Endodermal cell (in vitro differentiated cells): ENCODE results near the gene DOCK4. TPM values are rescaled to one million over a fixed set of nuclear protein-coding genes. Genes with fewer than 3 reads are reported as not detected.

Experiments
- DNase-seq: peaks from one replicate; pipeline ENCODE4 v3.0.0-alpha.2; 2017
- H3K27ac ChIP-seq: 2 replicates; pipeline ENCODE4 v1.5.1; 2013; ENCODE audit warnings: mild to moderate bottlenecking, low read depth, low read length, moderate library complexity
- H3K27me3 ChIP-seq: 2 replicates; pipeline ENCODE4 v1.6.1; 2013; ENCODE audit warnings: mild to moderate bottlenecking, low read length, moderate library complexity; ENCODE audit not compliant: insufficient read depth, control insufficient read depth, poor library complexity, severe bottlenecking
- H3K36me3 ChIP-seq: 2 replicates; pipeline ENCODE4 v1.7.0; 2013; ENCODE audit warnings: mild to moderate bottlenecking, low read length, moderate library complexity; ENCODE audit not compliant: control insufficient read depth, insufficient read depth
- H3K4me1 ChIP-seq: one replicate; pipeline ENCODE4 v1.7.0; 2013; ENCODE audit warnings: low read length; ENCODE audit not compliant: control insufficient read depth, insufficient read depth
- H3K4me3 ChIP-seq: 2 replicates; pipeline ENCODE4 v1.5.1; 2013; ENCODE audit warnings: mild to moderate bottlenecking, low read length, moderate library complexity
- H3K9ac ChIP-seq: 2 replicates; pipeline ENCODE4 v1.6.1; 2013; ENCODE audit warnings: mild to moderate bottlenecking, low read length, moderate library complexity; ENCODE audit not compliant: poor library complexity, severe bottlenecking; ENCODE audit errors: extremely low read depth
- H3K9me3 ChIP-seq: 2 replicates; pipeline ENCODE4 v1.6.1; 2013; ENCODE audit warnings: mild to moderate bottlenecking, low read length, moderate library complexity; ENCODE audit not compliant: control insufficient read depth
- H3K27ac Mint-ChIP-seq: 2 replicates; pipeline ENCODE4 v1.8.0; 2020; ENCODE audit warnings: mixed read lengths
- H3K27me3 Mint-ChIP-seq: 2 replicates; pipeline ENCODE4 v1.8.0; 2021; ENCODE audit warnings: mild to moderate bottlenecking, mixed read lengths; ENCODE audit not compliant: insufficient read depth
- H3K36me3 Mint-ChIP-seq: 2 replicates; pipeline ENCODE4 v1.8.0; 2020; ENCODE audit warnings: low read depth, mixed read lengths
- H3K4me1 Mint-ChIP-seq: 2 replicates; pipeline ENCODE4 v1.8.0; 2020; ENCODE audit warnings: mixed read lengths
- H3K4me3 Mint-ChIP-seq: 2 replicates; pipeline ENCODE4 v1.8.0; 2020; ENCODE audit warnings: mild to moderate bottlenecking, moderate library complexity, mixed read lengths
- H3K9me3 Mint-ChIP-seq: 2 replicates; pipeline ENCODE4 v1.8.0; 2020; ENCODE audit warnings: mild to moderate bottlenecking, mixed read lengths
- WGBS, 2 experiments: methylation state at CpG; one replicate each; pipeline versions ENCODE4 v1.1.5 to v1.1.7; 2013; ENCODE audit warnings: missing lambda C conversion rate in 2 of 2, mixed read lengths in 1 of 2; ENCODE audit not compliant: insufficient coverage in 1 of 2, insufficient read length in 1 of 2; 5-methylcytosine and 5-hydroxymethylcytosine counted together
- total RNA-seq, 2 donors: library from RNA; stranded (reverse); fragmentation: NEBNext Ultra II Directional in 1 of 2; extraction: Animal tissue kit (Norgen Biotek cat#: 25700) in 1 of 2; gene quantifications; 2 replicates in 1 of 2; 3 replicates in 1 of 2; pipeline ENCODE4 v1.2.1, GENCODE V29; 2021
- TF ChIP-seq, protein P1 (sequence below): fragments of 200-600 bp; sonication (generic); conservative IDR thresholded peaks from 2 replicates; pipeline ENCODE4 v1.5.0; 2021; ENCODE audit warnings: antibody characterized with exemption, mild to moderate bottlenecking

DOCK4 gene
- total RNA-seq, 2 donors from 2014 or later: 11.2 to 15.3 TPM

DNA sequence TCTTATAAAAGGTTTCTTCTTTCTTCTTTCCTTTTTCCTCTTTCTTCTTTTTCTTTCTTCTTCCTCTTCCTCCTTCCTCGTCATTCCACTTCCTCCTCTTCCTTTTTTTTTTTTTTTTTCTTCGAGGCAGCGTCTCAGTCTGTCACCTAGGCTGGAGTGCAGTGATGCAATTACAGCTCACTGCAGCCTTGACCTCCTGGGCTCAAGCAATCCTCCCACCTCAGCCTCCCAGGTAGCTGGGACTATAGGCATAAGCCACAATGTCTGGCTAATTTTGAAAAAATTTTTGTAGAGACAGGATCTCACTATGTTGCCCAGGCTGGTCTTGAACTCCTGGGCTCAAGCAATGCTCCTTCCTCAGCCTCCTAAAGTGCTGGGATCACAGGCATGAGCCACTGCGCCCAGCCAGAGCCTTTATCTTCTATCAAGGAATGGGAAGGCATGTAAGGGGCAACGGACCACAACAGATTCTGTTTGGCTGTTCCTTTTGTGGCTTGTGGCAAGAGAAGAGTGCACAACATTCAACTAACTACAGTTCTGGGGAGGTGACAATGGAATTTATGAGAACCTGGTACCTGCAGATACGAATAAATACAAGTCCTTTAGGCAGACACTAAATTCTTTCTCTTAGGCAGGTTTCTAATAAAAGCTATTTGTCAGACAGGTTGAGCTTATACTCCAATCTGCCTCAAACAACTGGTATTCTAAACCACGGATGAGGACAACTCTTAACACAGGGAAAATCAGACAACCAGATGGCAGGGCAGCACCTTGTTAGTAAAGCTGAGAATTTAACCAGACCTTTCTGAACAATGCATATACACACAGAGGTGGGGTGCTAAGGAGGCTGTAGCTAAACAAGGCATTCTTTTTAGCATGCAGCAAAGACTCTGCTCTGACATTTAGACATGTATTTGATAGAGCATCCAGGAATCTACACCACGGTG is 100.3 kb downstream of the DOCK4 start:
- no peak overlapping the region for H3K27ac Mint-ChIP-seq
- H3K27me3 Mint-ChIP-seq: no peaks in the 10 kb centered on the region
- H3K9me3 Mint-ChIP-seq: no peaks in the 10 kb centered on the region
- H3K9ac ChIP-seq: no peak overlapping the region
- no peaks in the 10 kb centered on the region for H3K36me3 ChIP-seq
- 85 to 96% methylated on average over 5 to 8 of the region's 8 CpGs for WGBS, 2 experiments
- no peak overlapping the region for H3K4me3 ChIP-seq
- TF ChIP-seq, protein P1, sequence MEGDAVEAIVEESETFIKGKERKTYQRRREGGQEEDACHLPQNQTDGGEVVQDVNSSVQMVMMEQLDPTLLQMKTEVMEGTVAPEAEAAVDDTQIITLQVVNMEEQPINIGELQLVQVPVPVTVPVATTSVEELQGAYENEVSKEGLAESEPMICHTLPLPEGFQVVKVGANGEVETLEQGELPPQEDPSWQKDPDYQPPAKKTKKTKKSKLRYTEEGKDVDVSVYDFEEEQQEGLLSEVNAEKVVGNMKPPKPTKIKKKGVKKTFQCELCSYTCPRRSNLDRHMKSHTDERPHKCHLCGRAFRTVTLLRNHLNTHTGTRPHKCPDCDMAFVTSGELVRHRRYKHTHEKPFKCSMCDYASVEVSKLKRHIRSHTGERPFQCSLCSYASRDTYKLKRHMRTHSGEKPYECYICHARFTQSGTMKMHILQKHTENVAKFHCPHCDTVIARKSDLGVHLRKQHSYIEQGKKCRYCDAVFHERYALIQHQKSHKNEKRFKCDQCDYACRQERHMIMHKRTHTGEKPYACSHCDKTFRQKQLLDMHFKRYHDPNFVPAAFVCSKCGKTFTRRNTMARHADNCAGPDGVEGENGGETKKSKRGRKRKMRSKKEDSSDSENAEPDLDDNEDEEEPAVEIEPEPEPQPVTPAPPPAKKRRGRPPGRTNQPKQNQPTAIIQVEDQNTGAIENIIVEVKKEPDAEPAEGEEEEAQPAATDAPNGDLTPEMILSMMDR: no peak
- DNase-seq: no peak
- H3K27ac ChIP-seq: no peak overlapping the region
- no peaks in the 10 kb centered on the region for H3K27me3 ChIP-seq
- H3K4me1 Mint-ChIP-seq: peaks cover 2% of the 10 kb centered on the region
- no peaks in the 10 kb centered on the region for H3K4me1 ChIP-seq
- H3K4me3 Mint-ChIP-seq: no peak overlapping the region
- no peaks in the 10 kb centered on the region for H3K36me3 Mint-ChIP-seq
- no peaks in the 10 kb centered on the region for H3K9me3 ChIP-seq

DNA sequence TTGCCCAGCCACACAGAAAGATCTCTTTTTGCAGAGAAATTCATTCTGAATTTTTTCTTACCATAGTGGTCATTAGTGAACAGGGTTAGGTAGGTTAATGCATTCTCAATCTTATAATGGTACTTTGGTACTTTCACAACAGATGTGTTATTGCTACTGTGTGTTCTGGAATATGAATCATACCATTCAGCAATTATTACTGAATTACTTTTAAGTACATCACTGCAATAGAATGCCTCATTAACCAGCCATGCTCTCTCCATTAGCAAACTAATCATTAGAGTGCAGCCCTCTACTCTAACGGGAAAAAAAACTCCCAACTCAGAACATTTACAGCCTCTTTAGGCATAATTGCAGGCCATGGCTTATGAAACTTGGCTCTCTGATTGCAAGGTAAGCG is 102.1 kb downstream of the DOCK4 start:
- 82 to 100% methylated on average over 2 of the region's 2 CpGs for WGBS, 2 experiments
- Histone ChIP-seq H3K9me3 (no peaks in the 10 kb centered on the region), H3K4me1 (no peaks in the 10 kb centered on the region), H3K9ac (no peak overlapping the region), H3K36me3 (no peaks in the 10 kb centered on the region), H3K27me3 (no peaks in the 10 kb centered on the region), H3K27ac (no peak overlapping the region), H3K4me3 (no peak overlapping the region)
- Mint-ChIP-seq H3K36me3 (no peaks in the 10 kb centered on the region), H3K27me3 (no peaks in the 10 kb centered on the region), H3K4me3 (no peak overlapping the region), H3K4me1 (peaks cover under 1% of the 10 kb centered on the region), H3K9me3 (no peaks in the 10 kb centered on the region), H3K27ac (no peak overlapping the region)
- no peak for DNase-seq
- TF ChIP-seq, protein P1: no peak

DNA sequence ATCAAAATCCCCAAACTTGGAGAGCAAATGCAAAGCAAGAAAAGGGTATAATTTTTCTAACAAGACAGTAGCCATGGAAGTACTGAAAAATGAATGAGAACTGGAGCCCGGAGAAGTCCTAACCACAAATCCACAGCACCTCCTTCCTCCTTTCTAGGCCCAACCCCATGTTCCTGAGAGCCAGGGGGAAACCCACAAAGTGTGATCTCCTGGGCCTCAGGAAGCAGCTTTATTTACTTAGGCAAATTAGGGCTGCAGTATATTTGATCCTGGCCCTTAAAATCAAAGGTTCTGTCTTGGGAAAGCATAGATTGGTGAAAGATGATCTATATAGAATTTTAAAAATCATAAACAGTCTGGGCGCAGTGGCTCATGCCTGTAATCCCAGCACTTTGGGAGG is 103.0 kb downstream of the DOCK4 start:
- Histone ChIP-seq H3K4me3 (no peak overlapping the region), H3K4me1 (no peaks in the 10 kb centered on the region), H3K27me3 (no peaks in the 10 kb centered on the region), H3K9me3 (no peaks in the 10 kb centered on the region), H3K27ac (no peak overlapping the region), H3K36me3 (no peaks in the 10 kb centered on the region), H3K9ac (no peak overlapping the region)
- Mint-ChIP-seq H3K27me3 (no peaks in the 10 kb centered on the region), H3K27ac (no peak overlapping the region), H3K36me3 (no peaks in the 10 kb centered on the region), H3K4me1 (no peaks in the 10 kb centered on the region), H3K4me3 (no peak overlapping the region), H3K9me3 (no peaks in the 10 kb centered on the region)
- DNase-seq: no peak
- TF ChIP-seq, protein P1: no peak
- WGBS, 2 experiments: 90% methylated on average over 2 of the region's 2 CpGs; no CpG with 5 or more reads in 1 of the 2 experiments
